ENCODE measurements around the gene LRRC1.

DNA sequence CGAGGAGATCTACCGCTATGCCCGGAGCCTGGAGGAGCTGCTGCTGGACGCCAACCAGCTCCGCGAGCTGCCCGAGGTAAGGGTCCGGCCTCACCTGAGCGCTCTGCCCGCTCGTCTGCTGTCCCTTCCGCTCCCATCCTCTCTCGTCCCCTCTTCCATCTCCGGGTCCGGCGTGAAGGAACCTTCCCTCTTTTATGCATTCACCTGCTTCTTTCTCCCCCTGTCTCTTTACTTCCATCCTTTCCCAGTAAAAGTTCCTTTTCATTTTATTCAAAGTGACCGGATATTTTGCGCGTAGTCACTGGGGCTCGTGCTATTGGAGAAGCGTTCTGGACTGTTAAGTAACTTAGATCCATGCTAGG lies 516 bp downstream of the LRRC1 start:
- TF ChIP-seq SNAI2 (CRISPR knock-in tag; IDR thresholded peaks at IDR 0.05) (no peak), PATZ1 (CRISPR knock-in tag; IDR thresholded peaks at IDR 0.05; ENCODE audit: borderline replicate concordance) (no peak), ZNF8 (CRISPR knock-in tag; IDR thresholded peaks at IDR 0.05) (no peak), TCF4 (CRISPR knock-in tag; IDR thresholded peaks at IDR 0.05; ENCODE audit: borderline replicate concordance) (no peak), PPARA (CRISPR knock-in tag; IDR thresholded peaks at IDR 0.05; ENCODE audit: borderline replicate concordance) (no peak), CSRNP3 (CRISPR knock-in tag; IDR thresholded peaks at IDR 0.05) (no peak), ZC3H10 (CRISPR knock-in tag; IDR thresholded peaks at IDR 0.05) (no peak), CSDC2 (CRISPR knock-in tag; IDR thresholded peaks at IDR 0.05) (no peak), POU6F1 (CRISPR knock-in tag; IDR thresholded peaks at IDR 0.05; ENCODE audit: borderline replicate concordance, low read depth) (no peak), ISL1 (CRISPR knock-in tag; IDR thresholded peaks at IDR 0.05) (no peak), OSR1 (CRISPR knock-in tag; IDR thresholded peaks at IDR 0.05) (no peak), TOX (CRISPR knock-in tag; IDR thresholded peaks at IDR 0.05; ENCODE audit: borderline replicate concordance) (no peak)
- TF ChIP-seq, protein P1, sequence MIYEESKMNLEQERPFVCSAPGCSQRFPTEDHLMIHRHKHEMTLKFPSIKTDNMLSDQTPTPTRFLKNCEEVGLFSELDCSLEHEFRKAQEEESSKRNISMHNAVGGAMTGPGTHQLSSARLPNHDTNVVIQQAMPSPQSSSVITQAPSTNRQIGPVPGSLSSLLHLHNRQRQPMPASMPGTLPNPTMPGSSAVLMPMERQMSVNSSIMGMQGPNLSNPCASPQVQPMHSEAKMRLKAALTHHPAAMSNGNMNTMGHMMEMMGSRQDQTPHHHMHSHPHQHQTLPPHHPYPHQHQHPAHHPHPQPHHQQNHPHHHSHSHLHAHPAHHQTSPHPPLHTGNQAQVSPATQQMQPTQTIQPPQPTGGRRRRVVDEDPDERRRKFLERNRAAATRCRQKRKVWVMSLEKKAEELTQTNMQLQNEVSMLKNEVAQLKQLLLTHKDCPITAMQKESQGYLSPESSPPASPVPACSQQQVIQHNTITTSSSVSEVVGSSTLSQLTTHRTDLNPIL (CRISPR knock-in tag; IDR thresholded peaks at IDR 0.05; ENCODE audit: low read depth), result no peak
